ENCODE data around the gene NNMT. TPM values are rescaled to one million over a fixed set of nuclear protein-coding genes. Genes with fewer than 3 reads are reported as not detected.
A peak's percentile ranks its signal among the peaks of the same experiment; 100 is the strongest.

NNMT gene
- total RNA-seq, 3 donors from 2014 or later: 13.1 to 112 (median 65.9) TPM

DNA sequence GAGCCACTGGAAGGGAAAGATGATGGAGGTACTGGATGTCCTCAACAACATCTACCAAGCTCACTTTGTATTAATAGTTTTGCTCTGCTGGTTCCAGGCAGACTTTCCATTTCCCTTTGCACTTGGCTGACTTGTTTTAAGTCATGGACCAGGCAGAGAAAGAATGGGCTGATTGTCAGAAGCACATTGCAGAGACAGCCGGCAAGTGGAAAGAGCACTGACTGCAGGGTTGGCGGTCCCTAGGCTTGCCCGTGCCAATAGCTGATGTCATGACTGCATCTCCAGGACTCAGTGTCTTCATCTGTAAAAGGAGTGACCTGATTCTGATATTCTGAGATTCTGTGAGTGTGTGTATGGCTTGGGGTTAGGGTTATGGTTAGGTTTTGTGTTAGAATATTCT, 20.9 kb upstream of the NNMT start:
- Histone ChIP-seq H3K36me3 (ENCODE audit: low read depth) (no peaks in the 10 kb centered on the region), H3K4me3 (no peak overlapping the region), H3K4me1 (ENCODE audit: low read depth) (no peaks in the 10 kb centered on the region), H3K9me3 (no peaks in the 10 kb centered on the region)
- ATAC-seq (no peak), DNase-seq (no peak)
- intact Hi-C loops (cut with DNase I, micrococcal nuclease): no loop called here
- TF ChIP-seq, protein P1, sequence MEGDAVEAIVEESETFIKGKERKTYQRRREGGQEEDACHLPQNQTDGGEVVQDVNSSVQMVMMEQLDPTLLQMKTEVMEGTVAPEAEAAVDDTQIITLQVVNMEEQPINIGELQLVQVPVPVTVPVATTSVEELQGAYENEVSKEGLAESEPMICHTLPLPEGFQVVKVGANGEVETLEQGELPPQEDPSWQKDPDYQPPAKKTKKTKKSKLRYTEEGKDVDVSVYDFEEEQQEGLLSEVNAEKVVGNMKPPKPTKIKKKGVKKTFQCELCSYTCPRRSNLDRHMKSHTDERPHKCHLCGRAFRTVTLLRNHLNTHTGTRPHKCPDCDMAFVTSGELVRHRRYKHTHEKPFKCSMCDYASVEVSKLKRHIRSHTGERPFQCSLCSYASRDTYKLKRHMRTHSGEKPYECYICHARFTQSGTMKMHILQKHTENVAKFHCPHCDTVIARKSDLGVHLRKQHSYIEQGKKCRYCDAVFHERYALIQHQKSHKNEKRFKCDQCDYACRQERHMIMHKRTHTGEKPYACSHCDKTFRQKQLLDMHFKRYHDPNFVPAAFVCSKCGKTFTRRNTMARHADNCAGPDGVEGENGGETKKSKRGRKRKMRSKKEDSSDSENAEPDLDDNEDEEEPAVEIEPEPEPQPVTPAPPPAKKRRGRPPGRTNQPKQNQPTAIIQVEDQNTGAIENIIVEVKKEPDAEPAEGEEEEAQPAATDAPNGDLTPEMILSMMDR (IDR thresholded peaks at IDR 0.05): no peak

DNA sequence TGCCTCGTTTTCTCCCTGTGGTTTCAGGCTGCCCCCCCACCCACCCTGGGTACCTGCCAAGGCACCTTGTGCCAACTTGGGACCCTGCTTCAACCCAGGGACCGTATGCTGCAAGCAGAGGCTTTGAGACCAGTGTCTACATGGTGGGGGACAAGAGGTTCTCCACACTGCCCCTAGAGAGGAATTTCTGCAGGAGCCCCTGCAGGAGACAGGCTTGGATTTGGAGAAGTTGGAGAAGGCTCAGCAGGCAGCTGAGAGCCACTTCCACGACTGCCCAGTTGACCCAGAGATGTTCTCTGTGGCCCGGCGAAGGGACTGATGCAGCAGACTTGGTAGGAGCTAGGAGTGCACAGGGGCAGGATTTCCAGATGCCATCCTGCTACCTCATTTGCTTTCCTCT, 20.1 kb upstream of the NNMT start:
- DNase-seq (no peak), ATAC-seq (no peak)
- intact Hi-C loops (cut with DNase I, micrococcal nuclease): no loop called here
- Histone ChIP-seq H3K9me3 (no peaks in the 10 kb centered on the region), H3K4me3 (no peak overlapping the region), H3K36me3 (ENCODE audit: low read depth) (no peaks in the 10 kb centered on the region), H3K4me1 (ENCODE audit: low read depth) (no peaks in the 10 kb centered on the region)
- TF ChIP-seq, protein P1 (IDR thresholded peaks at IDR 0.05): no peak

DNA sequence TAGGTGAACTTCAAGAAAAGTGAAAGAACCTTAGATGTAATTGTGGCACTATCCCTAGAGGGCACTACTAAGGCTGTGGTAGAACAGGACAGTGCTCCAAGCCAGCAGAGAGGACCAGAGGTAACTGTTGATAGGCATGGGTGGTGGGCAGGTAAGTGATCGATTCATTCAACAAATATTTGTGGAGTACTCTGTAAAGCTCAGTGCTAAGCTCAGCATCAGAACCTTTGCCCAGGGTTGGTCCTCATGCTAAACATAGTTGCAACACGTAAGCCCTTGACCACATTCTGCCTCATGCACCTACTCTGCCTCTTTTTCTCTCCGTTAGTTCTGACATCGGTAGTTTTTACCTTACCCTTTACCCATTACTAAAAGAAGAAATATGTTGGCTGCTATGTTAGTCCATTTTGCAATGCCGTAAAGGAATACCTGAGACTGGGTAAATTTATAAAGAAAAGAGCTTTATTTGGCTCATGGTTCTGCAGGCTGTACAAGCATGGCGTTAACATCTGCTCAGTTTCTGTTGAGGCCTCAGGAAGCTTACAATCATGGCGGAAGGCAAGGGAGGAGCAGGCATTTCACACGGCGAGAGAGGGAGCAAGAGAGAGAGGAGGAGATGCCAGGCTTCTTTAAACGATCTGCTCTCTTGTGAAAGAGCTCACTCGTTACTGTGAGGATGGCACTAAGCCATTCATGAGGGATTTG, 18.4 kb upstream of the NNMT start:
- TF ChIP-seq, protein P1 (IDR thresholded peaks at IDR 0.05): no peak
- Histone ChIP-seq H3K4me1 (ENCODE audit: low read depth) (no peaks in the 10 kb centered on the region), H3K36me3 (ENCODE audit: low read depth) (no peaks in the 10 kb centered on the region), H3K4me3 (no peak overlapping the region), H3K9me3 (no peaks in the 10 kb centered on the region)
- no peak for DNase-seq
- no peak for ATAC-seq
- intact Hi-C loops (cut with DNase I, micrococcal nuclease): no loop called here

DNA sequence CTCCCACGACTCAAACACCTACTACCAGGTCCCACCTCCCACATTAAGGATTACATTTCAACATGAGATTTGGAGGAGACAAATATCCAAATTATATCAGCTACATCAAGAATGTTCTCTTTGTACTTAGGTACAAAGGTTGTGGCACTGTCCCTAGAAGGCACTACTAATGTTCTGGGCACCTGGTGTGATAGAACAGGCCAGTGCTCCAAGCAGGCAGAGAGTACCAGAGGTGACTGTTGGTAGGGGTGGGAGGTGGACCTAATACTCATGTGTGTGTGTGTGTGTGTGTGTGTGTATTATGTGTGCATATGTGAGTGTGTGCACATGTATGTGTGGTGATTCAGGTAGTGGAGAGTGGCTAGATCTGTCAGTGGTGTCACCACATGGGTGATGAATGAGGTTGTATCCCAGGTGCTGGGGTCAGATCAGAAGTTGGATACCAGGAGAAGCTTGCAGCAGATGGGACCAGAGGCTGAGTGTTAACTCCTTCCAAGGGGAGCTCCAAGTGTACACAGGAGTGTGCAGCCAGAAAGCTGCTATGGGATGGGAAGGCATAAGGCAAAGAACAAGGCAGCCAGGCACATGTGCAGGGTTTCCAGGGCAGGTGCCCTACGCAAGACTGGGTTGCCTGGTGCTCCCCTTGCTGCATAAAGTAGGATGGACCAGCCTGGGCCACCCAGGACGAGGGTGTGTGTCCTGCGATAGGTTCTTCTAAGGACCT, 17.7 kb upstream of the NNMT start:
- Histone ChIP-seq H3K36me3 (ENCODE audit: low read depth) (no peaks in the 10 kb centered on the region), H3K4me1 (ENCODE audit: low read depth) (no peaks in the 10 kb centered on the region), H3K9me3 (no peaks in the 10 kb centered on the region), H3K4me3 (no peak overlapping the region)
- intact Hi-C loops (cut with DNase I, micrococcal nuclease): no loop called here
- ATAC-seq (no peak), DNase-seq (no peak)
- TF ChIP-seq, protein P1 (IDR thresholded peaks at IDR 0.05): no peak

DNA sequence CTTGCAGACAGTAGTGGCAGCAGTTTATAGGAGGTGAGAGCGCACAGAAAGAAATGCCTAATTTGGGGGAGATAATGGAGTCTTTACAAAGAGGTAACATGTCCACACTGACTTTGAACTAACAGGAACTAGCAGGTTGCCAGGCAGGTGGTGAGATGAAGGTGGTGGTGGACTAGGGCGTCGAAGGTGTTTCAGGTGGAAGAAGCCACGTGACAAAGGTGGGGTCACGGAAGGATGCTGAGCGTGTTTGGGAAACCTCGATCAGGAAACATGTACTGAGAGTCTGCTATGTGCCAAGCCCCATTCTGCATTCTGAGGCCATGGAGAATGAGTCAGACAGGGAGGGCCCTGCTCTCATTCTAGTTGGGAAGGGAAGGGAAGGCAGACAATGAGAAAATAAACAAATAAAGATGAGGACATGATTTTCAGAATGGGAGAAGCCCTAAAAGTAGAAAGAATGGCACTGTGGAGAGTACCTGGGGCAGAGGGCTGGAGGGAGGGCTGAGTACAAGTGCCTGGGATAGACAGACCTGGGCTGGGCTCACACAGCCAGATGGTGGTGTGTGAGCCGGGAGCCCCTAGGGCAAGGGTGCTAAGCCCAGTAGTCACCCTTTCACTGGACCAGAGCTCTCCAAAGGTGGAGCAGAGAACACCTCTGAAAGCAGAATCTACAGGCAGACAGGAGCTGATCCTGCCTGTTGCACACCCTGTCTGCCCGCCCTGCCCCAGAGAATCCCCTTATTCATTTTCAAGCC, 16.2 kb upstream of the NNMT start:
- no peaks in the 10 kb centered on the region for H3K4me1 ChIP-seq (ENCODE audit: low read depth)
- H3K9me3 ChIP-seq: no peaks in the 10 kb centered on the region
- ATAC-seq (peak; percentile 17), DNase-seq (no peak)
- intact Hi-C loops (cut with DNase I, micrococcal nuclease): no loop called here
- no peaks in the 10 kb centered on the region for H3K36me3 ChIP-seq (ENCODE audit: low read depth)
- no peak overlapping the region for H3K4me3 ChIP-seq
- TF ChIP-seq, protein P1 (IDR thresholded peaks at IDR 0.05): no peak

Data from mucosa of descending colon (tissue), 3 donors.